Osteoblast (primary cell): Measurements from ENCODE around the gene EHBP1. TPM values are rescaled to one million over a fixed set of nuclear protein-coding genes. Genes with fewer than 3 reads are reported as not detected.

Source experiments
- DNase-seq: peaks from one replicate; pipeline ENCODE4 v3.0.0; 2011; ENCODE audit warnings: low spot score, mixed read lengths; ENCODE audit not compliant: insufficient read length; ENCODE audit errors: missing footprints
- H2AFZ ChIP-seq: 2 replicates; pipeline ENCODE4 v1.6.0; 2011; ENCODE audit warnings: mild to moderate bottlenecking, low read length
- H3K27ac ChIP-seq: 2 replicates; pipeline ENCODE4 v1.5.1; 2011; ENCODE audit warnings: mild to moderate bottlenecking, low read depth, low read length, moderate library complexity
- H3K27me3 ChIP-seq: 2 replicates; pipeline ENCODE4 v1.6.0; 2012; ENCODE audit warnings: mild to moderate bottlenecking, control low read depth, inconsistent platforms, low read length, moderate library complexity; ENCODE audit not compliant: insufficient read depth
- H3K36me3 ChIP-seq: 2 replicates; pipeline ENCODE4 v1.5.1; 2011; ENCODE audit warnings: mild to moderate bottlenecking, low read length, control low read depth, moderate library complexity; ENCODE audit not compliant: insufficient read depth
- H3K4me1 ChIP-seq: 2 replicates; pipeline ENCODE4 v1.5.1; 2011; ENCODE audit warnings: mild to moderate bottlenecking, low read length, control low read depth, moderate library complexity; ENCODE audit not compliant: insufficient read depth
- H3K4me2 ChIP-seq: 2 replicates; pipeline ENCODE4 v1.6.0; 2011; ENCODE audit warnings: mild to moderate bottlenecking, low read length; ENCODE audit not compliant: insufficient read depth
- H3K4me3 ChIP-seq: fragments of 200-600 bp; sonication (generic); 3 replicates; pipeline ENCODE4 v1.5.1; 2012; ENCODE audit warnings: mild to moderate bottlenecking, low read length, inconsistent platforms; ENCODE audit not compliant: insufficient read depth
- H3K79me2 ChIP-seq: 2 replicates; pipeline ENCODE4 v1.6.0; 2012; ENCODE audit warnings: mild to moderate bottlenecking, low read length, control low read depth, inconsistent platforms; ENCODE audit not compliant: insufficient read depth
- H3K9me3 ChIP-seq: 2 replicates; pipeline ENCODE4 v1.5.1; 2011; ENCODE audit warnings: low read depth, low read length, control low read depth
- H4K20me1 ChIP-seq: 2 replicates; pipeline ENCODE4 v1.6.0; 2012; ENCODE audit warnings: mild to moderate bottlenecking, low read length, control low read depth; ENCODE audit not compliant: insufficient read depth
- total RNA-seq: library from RNA; depleted of rRNA; stranded (reverse); fragments of >200 nt; gene quantifications from 2 replicates; pipeline ENCODE4 v1.2.3, GENCODE V29; 2012
- TF ChIP-seq, protein P1 (sequence below): IDR thresholded peaks from 2 replicates; pipeline ENCODE4 v1.5.1; 2011; ENCODE audit warnings: mild to moderate bottlenecking, low read depth, low read length, moderate library complexity; ENCODE audit errors: extremely low read depth

Gene EHBP1
- total RNA-seq, 1 donor: 96.3 TPM

DNA sequence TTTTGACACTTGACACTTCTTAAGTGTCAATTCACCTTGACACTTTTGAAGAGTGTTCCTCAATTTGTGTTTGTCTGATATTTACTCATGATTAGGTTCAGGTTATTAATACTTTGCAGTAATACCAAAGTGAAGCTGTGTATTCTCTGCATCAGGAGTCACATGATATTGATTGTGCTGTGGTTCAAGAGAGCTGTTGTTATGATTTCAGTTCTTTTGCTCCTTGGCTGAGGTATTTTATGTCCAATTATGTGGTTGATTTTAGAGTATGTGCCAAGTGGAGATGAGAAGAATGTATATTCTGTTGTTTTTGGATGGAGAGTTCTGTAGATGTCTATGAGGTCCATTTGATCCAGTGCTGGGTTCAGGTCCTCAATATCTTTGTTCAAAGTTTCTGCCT, 17.2 kb downstream of the EHBP1 start:
- Histone ChIP-seq H3K4me3 (no peak overlapping the region), H3K4me1 (peaks cover 4% of the 10 kb centered on the region), H3K9me3 (no peaks in the 10 kb centered on the region), H4K20me1 (peaks cover 36% of the 10 kb centered on the region), H3K36me3 (peaks cover 3% of the 10 kb centered on the region), H3K79me2 (peaks cover 97% of the 10 kb centered on the region), H3K27ac (no peak overlapping the region), H3K27me3 (no peaks in the 10 kb centered on the region), H2AFZ (no peak overlapping the region), H3K4me2 (no peak overlapping the region)
- TF ChIP-seq, protein P1, sequence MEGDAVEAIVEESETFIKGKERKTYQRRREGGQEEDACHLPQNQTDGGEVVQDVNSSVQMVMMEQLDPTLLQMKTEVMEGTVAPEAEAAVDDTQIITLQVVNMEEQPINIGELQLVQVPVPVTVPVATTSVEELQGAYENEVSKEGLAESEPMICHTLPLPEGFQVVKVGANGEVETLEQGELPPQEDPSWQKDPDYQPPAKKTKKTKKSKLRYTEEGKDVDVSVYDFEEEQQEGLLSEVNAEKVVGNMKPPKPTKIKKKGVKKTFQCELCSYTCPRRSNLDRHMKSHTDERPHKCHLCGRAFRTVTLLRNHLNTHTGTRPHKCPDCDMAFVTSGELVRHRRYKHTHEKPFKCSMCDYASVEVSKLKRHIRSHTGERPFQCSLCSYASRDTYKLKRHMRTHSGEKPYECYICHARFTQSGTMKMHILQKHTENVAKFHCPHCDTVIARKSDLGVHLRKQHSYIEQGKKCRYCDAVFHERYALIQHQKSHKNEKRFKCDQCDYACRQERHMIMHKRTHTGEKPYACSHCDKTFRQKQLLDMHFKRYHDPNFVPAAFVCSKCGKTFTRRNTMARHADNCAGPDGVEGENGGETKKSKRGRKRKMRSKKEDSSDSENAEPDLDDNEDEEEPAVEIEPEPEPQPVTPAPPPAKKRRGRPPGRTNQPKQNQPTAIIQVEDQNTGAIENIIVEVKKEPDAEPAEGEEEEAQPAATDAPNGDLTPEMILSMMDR: no peak
- DNase-seq: no peak

DNA sequence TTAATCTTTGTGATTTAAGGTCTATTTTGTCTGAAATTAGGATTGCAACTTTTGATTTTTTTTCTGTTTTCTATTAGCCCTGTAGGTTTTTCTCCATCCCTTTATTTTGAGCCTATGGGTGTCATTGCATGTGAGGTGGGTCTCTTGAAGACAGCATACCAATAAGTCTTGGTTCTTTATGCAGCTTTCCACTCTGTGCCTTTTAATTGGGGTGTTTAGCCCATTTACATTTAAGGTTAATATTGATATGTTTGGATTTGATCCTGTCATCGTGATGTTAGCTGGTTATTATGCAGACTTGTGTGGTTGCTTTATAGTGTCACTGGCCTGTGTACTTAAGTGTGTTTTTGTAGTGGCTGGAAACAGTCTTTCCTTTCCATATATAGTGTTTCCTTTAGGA, 17.7 kb downstream of the EHBP1 start:
- H3K4me3 ChIP-seq: no peak overlapping the region

DNA sequence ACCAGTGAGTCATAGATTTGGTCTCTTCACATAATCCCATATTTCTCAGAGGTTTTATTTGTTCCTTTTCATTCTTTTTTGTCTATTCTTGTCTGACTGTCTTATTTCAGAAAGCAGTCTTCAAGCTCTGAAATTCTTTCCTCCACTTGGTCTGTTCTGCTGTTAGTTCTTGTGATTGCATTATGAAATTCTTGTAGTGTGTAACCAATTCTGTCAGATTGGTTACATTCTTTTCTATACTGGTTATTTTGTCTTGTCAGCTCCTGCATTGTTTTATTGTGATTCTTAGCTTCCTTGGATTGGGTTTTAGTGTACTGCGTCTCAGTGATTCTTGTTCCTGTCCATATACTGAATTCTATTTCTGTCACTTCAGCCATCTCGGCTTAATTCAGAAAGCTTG, 18.6 kb downstream of the EHBP1 start:
- peaks cover 3% of the 10 kb centered on the region for H3K36me3 ChIP-seq
- H3K4me2 ChIP-seq: no peak overlapping the region
- H3K27me3 ChIP-seq: no peaks in the 10 kb centered on the region
- peaks cover 37% of the 10 kb centered on the region for H4K20me1 ChIP-seq
- peaks cover 4% of the 10 kb centered on the region for H3K4me1 ChIP-seq
- no peak overlapping the region for H2AFZ ChIP-seq
- TF ChIP-seq, protein P1: no peak
- H3K79me2 ChIP-seq: peaks cover 93% of the 10 kb centered on the region
- DNase-seq: no peak
- H3K27ac ChIP-seq: no peak overlapping the region
- H3K4me3 ChIP-seq: no peak overlapping the region
- H3K9me3 ChIP-seq: no peaks in the 10 kb centered on the region

More for the DNA sequence above, 17.7 kb downstream of the EHBP1 start:
- Histone ChIP-seq H3K27ac (no peak overlapping the region), H2AFZ (no peak overlapping the region), H3K27me3 (no peaks in the 10 kb centered on the region), H3K36me3 (peaks cover 3% of the 10 kb centered on the region), H3K79me2 (peaks cover 98% of the 10 kb centered on the region), H3K4me2 (no peak overlapping the region), H3K9me3 (no peaks in the 10 kb centered on the region), H3K4me1 (peaks cover 4% of the 10 kb centered on the region), H4K20me1 (peaks cover 37% of the 10 kb centered on the region)
- no peak for DNase-seq
- TF ChIP-seq, protein P1: no peak

DNA sequence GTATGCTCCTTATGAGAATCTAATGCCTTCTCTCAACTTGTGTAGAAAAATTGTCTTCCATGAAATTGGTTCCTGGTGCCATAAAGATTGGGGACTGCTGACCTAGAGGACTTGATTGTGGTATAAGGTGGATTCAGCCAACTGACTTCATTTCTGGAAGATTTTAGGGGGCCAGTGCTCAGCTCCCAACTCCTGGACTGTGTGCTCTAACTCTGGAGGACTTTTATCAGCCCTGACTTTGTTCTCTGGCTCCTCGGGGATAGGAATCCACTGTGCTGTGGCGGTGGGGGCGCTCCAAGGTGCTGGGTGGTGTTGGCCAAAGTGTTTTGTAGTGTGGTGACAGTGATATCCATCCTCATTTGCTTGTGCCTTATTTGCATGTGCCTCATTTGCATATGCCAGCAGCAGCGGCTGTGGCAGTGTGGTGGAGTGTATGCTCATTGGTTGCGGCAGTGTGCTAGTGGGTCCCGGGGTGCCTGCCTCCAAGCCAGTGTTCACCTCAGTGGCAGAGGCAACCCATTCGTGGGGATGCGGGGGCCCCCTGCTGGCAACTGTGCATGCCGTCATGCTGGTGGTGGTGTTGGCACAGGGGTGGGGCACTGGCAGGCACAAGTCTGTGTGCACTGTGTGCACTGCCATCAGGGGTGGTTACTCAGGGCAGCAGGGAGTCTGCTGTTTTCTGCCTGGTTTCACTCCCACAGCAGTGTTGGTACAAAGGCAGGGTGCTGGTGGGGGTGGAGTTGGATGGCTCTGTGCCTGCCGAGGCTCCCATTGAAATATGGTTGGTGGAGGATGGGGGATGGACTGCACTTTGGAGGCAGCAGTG, 19.6 kb downstream of the EHBP1 start:
- H3K79me2 ChIP-seq: peaks cover 90% of the 10 kb centered on the region
- no peak overlapping the region for H2AFZ ChIP-seq
- no peak for DNase-seq
- no peaks in the 10 kb centered on the region for H3K27me3 ChIP-seq
- TF ChIP-seq, protein P1: peak; percentile 34
- no peaks in the 10 kb centered on the region for H3K36me3 ChIP-seq
- no peak overlapping the region for H3K4me2 ChIP-seq
- H3K4me3 ChIP-seq: no peak overlapping the region
- peaks cover 4% of the 10 kb centered on the region for H3K4me1 ChIP-seq
- H4K20me1 ChIP-seq: peaks cover 37% of the 10 kb centered on the region
- no peaks in the 10 kb centered on the region for H3K9me3 ChIP-seq
- no peak overlapping the region for H3K27ac ChIP-seq
